Amniotic stem cell (primary cell): ENCODE data around the gene CCDC74B.
"Not testable (repeated sequence)": the region's sequence is repeated elsewhere in the genome, so short reads cannot be mapped to it uniquely, and the experiment has no call there.

Source experiments
- DNase-seq: peaks from one replicate; lab custom pipeline; 2025; lab: John Stamatoyannopoulos, UW

Gene CCDC74B

GRCh38 chr2:130166611-130167010, 21.7 kb upstream of the CCDC74B start:
- not testable (repeated sequence) for DNase-seq

- no peak for DNase-seq
These were observed 20.5 kb upstream of the CCDC74B start for GRCh38 chr2:130165293-130166016.

GRCh38 chr2:130162968-130163367, 18.1 kb upstream of the CCDC74B start:
- no peak for DNase-seq

GRCh38 chr2:130162486-130162885, 17.6 kb upstream of the CCDC74B start:
- DNase-seq = not testable (repeated sequence)

- DNase-seq = not testable (repeated sequence)
These were observed 16.2 kb upstream of the CCDC74B start for GRCh38 chr2:130160838-130161705.

DNA sequence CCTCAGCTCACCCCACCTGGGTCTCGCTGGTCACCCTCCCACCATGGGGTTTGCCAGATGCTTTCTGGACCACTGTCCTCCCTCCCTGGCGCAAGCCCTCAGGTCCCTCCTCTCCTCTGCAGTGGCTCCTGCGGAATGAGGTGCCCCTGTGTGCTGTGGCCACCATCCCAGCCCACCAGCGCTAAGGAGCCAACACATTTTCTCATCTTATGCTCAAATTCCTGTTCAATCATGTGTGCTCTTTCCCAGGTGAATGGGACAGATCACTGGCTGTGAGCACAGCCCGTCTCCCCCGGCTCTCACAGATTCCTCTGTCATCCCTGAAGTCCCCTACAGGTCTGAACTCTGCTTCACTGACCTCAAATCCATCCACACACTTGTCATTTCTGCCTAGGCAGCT, 15.2 kb upstream of the CCDC74B start:
- no peak for DNase-seq

DNA sequence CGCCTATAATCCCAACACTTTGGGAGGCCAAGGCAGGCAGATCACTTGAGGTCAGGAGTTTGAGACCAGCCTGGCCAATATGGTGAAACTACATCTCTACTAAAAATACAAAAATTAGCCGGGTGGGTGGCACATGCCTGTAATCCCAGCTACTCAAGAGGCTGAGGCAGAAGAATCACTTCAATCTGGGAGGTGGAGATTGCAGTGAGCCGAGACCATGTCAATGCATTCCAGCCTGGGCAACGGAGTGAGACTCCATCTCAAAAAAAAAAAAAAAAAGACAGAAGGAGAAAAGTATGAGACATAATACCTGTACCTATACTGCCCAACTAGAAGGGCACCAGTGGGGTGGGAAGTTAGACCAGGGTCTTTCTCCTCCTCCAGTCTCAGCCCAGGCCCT, 14.5 kb upstream of the CCDC74B start:
- not testable (repeated sequence) for DNase-seq

DNA sequence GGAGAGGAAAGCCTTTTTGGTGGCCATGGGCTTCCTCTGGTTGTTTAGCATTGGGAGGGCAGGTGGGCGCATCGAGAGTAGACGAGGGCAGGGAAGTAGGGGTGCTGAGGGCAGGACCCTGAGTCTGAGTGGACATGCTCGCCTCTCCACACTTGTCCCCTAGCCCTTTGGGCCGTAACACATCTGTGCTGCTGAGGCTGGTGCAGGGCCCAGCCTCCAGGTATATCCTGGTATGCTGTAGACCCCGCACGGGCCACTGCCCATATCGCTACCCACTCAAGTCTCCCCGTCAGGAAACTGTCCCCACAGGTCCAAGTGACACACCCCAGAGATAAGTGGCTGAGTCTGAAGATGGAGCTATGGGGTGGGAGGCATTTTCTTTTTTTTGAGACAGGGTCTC, 13.7 kb upstream of the CCDC74B start:
- no peak for DNase-seq

DNA sequence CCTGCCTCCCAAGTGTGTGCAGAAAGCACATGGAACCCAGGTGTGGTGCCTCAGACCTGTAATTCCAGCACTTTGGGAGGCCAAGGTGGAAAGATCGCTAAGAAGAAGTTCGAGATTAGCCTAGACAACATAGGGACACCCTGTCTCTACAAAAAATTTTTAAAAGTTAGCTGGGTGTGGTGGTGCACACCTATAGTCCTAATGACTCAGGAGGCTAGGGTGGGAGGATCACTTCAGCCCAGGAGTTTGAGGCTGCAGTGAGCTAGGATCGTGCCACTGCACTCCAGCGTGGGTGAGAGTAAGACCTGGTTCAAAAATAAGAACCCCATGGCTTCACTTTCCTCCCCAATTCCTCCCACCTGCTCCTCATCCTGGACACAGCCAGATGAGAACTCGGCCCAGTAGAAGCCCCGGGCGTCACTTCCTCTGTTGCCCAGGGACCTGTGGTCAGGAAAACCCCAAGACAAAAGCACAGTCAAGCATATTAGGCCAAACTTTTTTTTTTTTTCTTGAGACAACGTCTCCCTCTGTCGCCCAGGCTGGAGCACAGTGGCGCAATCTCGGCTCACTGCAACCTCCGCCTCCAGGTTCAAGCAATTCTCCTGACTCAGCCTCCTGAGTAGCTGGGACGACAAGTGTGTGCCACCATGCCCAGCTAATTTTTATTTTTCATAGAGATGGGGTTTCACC, 13.1 kb upstream of the CCDC74B start:
- DNase-seq = not testable (repeated sequence)

GRCh38 chr2:130157354-130157753, 12.4 kb upstream of the CCDC74B start:
- DNase-seq = not testable (repeated sequence)

DNA sequence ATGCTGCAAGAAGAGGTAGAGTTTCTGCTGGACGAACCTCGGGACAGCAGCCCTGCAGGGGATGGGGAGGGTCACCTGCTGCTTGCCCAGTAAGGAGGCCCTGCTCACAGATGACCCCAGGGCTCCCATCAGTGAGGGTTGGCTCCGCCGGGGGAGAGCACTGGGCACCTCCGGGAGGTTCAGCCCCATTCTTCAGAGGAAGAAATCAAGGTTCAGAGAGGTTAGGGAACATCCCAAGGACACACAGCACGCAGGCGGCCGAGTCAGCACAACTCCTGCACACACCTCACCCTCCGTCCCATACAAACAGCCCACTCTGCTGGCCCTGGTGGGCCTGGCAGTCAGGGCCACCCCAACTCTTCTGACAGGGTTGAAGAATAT, 11.7 kb upstream of the CCDC74B start:
- DNase-seq = no peak

DNA sequence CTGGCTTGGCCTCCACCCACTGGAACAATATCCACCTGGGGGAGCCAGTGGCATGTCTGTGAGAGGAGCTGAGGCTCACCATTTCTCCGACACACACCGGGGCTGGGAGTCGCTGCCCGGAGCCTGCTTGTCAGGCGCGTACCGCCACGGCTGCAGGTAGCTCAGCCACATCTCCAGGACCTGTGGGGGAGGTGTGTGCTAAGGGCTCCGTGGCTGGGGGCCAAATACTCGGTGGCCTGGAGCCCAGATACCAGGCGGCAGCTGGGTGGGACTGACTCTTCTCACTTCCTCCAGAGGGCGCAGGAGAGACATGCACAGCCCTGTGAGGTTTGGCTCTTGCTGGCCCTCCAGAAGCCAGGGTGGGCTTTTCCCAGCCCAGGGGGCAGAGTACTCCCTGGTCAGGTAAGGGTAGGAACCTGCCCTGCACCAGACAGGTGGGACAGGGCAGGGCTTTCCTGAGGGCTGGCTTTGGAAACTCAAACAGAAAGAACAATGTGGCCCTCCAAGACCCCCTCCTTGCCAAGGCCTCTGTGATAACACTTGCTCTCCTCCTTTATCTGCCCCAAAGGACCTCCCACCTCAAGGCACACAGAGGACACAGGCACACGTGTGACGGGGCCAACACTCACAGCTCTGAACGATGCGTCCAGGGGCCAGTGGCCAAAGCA, 11.2 kb upstream of the CCDC74B start:
- not testable (repeated sequence) for DNase-seq

DNA sequence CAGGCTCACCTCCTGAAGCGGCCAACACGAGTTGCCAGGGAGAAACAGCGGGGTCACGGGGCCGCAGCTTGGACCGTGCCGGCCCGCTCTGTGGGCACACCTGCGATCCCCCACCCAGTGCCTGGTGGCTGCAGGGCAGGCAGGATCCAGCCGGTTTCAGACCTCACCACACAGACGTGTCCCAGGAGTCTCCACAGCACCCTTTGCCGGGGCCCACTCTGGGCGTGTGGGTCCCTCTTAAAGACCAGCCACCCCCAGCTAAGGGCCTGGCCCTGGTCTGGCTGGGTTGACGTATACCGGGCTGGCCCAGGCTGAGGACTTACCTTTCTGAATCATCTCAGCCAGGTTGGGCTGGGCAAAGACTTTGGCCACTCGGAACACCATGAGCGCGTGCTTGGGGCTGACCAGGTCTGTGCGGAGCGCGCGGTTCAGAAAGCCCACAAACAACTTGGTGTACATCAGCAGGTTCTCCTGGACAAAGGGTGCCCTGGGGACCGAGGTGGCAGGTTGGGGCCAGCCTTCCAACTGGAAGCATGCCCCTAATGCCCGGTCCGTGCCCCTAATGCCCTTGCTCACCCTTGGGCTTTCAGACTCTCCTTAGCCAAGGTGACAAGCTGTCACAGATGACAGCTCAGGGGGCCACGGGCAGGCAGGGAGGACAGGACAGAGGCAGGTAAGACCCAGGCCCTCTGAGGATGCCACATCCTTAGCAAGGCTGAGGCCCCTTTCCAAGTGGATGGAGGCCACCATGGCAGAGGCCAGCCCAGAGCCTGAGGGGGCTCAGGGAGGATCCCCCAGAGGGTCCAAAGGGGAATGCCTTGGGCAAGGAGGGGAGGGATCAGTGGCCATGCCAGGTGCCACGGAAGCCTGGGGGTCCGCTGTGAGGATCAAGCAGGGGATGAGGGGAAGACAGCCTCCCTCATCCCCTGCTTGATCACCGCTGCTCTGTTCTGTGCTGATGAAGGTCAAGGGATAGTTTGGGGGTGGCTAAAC, 10.2 kb upstream of the CCDC74B start:
- DNase-seq = no peak

DNA sequence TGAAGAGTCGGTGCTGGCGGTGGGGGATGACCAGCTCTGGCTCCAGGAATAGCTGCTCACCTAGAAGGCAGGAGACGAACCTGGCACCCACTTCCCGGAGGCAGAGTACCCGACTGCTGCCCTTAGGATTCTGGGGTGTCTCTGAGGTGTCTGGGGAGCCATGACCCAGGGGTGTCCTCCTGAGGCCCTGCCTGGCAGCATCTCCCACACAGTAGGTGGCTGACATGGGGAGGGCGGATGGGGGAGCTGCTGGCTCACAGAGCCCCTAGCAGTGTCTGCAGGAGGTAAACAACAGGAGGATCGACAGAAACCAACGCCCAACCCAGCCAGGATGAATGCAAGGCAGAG, 9.5 kb upstream of the CCDC74B start:
- not testable (repeated sequence) for DNase-seq

- not testable (repeated sequence) for DNase-seq
These were observed 9.0 kb upstream of the CCDC74B start for GRCh38 chr2:130153721-130154422.

GRCh38 chr2:130152816-130153595, 8.1 kb upstream of the CCDC74B start:
- no peak for DNase-seq

DNA sequence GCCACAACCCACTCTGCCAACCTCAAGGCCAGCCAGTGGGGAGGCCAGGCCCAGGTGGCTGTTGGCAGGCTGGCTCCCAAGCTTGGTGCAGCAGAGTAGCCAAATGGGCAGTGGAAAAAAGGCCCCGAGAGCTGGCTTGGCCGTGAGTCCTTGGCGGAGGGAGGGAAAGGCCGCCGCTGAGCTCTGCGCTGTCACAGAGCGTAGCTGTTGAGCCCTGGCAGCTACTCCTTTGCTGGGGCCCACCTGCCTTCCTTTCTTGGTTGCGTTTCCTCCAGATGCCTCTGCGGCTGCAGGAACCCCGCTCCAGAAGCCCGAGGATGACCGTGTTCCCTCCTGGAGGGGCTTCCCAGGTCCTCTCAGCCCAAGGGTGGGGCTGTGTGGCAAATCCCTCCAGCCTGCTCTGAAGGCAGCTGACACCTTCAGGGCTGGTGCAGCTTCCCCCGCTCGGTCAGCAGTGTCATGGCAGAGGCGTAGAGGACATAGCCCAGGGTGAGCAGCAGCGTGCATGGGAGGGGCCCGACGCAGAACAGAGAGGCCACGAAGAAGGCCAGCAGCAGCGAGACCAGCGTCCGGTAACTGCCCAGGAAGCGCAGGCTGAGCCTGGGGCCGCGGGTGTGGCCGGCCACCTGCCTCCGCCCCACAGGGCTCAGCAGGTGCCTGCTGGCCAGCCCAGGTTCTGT, 7.4 kb upstream of the CCDC74B start:
- not testable (repeated sequence) for DNase-seq

- not testable (repeated sequence) for DNase-seq
These were observed 6.2 kb upstream of the CCDC74B start for GRCh38 chr2:130151145-130151512.
